Sigmoid colon (tissue), 7 donors: ENCODE results near the gene MAPKAP1. TPM values are rescaled to one million over a fixed set of nuclear protein-coding genes. Genes with fewer than 3 reads are reported as not detected.

ENCODE experiments used
- DNase-seq: peaks from one replicate; pipeline ENCODE4 v3.0.0-alpha.2; 2019
- H3K27ac ChIP-seq, 4 donors: fragments of 200-600 bp; sonication (generic); one replicate each; pipeline ENCODE4 v1.5.1; 2016 to 2019; ENCODE audit warnings: mild to moderate bottlenecking in 1 of 4
- H3K27me3 ChIP-seq, 3 donors: fragments of 200-600 bp; sonication (generic); one replicate each; pipeline ENCODE4 v1.5.1; 2019; ENCODE audit warnings: mild to moderate bottlenecking in 1 of 3
- H3K36me3 ChIP-seq, 4 donors: fragments of 200-600 bp; sonication (generic); one replicate each; pipeline ENCODE4 v1.5.1; 2016 to 2019
- H3K4me1 ChIP-seq, 4 donors: fragments of 200-600 bp; sonication (generic); one replicate each; pipeline ENCODE4 v1.5.1; 2017 to 2019
- H3K4me3 ChIP-seq, 4 donors: fragments of 200-600 bp; sonication (generic); one replicate each; pipeline ENCODE4 v1.5.1; 2017 to 2019; ENCODE audit warnings: mild to moderate bottlenecking in 2 of 4, moderate library complexity in 1 of 4
- H3K9me3 ChIP-seq, 4 donors: fragments of 200-600 bp in 3 of 4; sonication (generic) in 3 of 4; one replicate each; pipeline versions ENCODE4 v1.5.1 to v1.6.1; 2013 to 2019
- EP300 ChIP-seq, 4 donors: sonication (generic); formaldehyde crosslinking; IDR thresholded peaks; one replicate each; pipeline ENCODE4 v1.6.1; 2017; ENCODE audit warnings: antibody characterized with exemption in 4 of 4
- POLR2A ChIP-seq, 2 donors: fragments of 450-650 bp; IDR thresholded peaks; one replicate each; pipeline ENCODE4 v1.6.1; 2016; ENCODE audit warnings: antibody characterized with exemption in 2 of 2, mild to moderate bottlenecking in 2 of 2, moderate library complexity in 2 of 2
- POLR2AphosphoS5 ChIP-seq, 4 donors: sonication (generic); formaldehyde crosslinking; IDR thresholded peaks; one replicate each; pipeline ENCODE4 v1.6.1; 2017; ENCODE audit warnings: antibody characterized with exemption in 4 of 4
- WGBS, 2 donors: extraction: QIAGEN DNeasy Blood & Tissue Kit; methylation state at CpG; one replicate each; pipeline ENCODE4 v1.1.7; 2013; 5-methylcytosine and 5-hydroxymethylcytosine counted together
- intact Hi-C: fragments of 100-400 bp; cut with DNase I; formaldehyde crosslinking; loops from one replicate; pipeline ENCODE4 v1.15.1; 2023
- polyA plus RNA-seq, 3 donors: library from polyadenylated mRNA; stranded (reverse); fragments of 200-250 nt; gene quantifications; one replicate each; pipeline ENCODE4 v1.2.3, GENCODE V29; 2013
- total RNA-seq, 4 donors: library from RNA; depleted of rRNA; stranded (reverse); fragments of >200 nt; gene quantifications; one replicate each; pipeline ENCODE4 v1.1.0, GENCODE V29; 2016
- TF ChIP-seq, protein P1 (sequence below), 4 experiments: fragments of 450-650 bp in 3 of 4; fragments of 200-600 bp in 1 of 4; IDR thresholded peaks; one replicate each; pipeline ENCODE4 v1.5.1; 2016 to 2019; ENCODE audit warnings: antibody characterized with exemption in 4 of 4, mild to moderate bottlenecking in 3 of 4, moderate library complexity in 2 of 4
- donor health status: healthy with polysubstance abuse.
- donor health status: Bipolar disorder and iron deficiency.
- donor health status: healthy.

The MAPKAP1 gene
- total and polyA plus RNA-seq, 7 donors, result 37.2 to 155 (median 84.3) TPM

DNA sequence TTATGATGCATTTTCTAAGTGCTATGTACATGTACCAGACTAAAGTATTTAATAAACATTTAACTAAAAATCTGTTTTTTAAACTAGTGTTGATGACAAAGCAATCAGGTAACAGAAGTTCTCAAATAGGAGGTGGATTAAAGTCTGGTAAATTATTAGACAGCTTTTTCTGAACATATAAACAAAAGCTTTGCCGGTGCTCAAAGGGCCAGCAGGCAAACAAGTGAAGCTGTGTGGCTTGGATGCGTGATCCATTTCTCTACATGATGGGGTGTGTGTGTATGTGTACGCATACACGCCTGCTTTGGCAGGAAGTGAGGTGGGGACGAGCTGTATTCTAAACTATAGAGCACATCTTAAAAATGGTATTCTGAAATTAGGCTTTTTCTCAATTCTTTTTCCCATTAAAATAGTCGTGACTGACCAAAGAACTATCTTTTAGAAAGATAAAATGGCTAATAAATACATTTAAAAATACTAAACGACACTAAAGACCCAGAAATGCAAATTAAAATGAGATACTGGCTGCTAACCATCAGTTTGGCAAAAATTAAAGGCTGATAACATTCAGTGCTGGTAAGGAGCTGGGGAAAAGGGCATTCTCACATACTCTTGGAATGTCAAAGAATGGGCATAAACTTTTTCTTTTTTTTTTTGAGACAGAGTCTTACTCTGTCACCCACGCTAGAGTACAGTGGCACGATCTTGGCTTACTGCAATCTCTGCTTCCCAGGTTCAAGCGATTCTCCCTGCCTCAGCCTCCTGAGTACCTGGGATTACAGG, 174.0 kb downstream of the MAPKAP1 start:
- intact Hi-C loops, result no loop called here
- TF ChIP-seq, protein P1, sequence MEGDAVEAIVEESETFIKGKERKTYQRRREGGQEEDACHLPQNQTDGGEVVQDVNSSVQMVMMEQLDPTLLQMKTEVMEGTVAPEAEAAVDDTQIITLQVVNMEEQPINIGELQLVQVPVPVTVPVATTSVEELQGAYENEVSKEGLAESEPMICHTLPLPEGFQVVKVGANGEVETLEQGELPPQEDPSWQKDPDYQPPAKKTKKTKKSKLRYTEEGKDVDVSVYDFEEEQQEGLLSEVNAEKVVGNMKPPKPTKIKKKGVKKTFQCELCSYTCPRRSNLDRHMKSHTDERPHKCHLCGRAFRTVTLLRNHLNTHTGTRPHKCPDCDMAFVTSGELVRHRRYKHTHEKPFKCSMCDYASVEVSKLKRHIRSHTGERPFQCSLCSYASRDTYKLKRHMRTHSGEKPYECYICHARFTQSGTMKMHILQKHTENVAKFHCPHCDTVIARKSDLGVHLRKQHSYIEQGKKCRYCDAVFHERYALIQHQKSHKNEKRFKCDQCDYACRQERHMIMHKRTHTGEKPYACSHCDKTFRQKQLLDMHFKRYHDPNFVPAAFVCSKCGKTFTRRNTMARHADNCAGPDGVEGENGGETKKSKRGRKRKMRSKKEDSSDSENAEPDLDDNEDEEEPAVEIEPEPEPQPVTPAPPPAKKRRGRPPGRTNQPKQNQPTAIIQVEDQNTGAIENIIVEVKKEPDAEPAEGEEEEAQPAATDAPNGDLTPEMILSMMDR (IDR thresholded peaks at IDR 0.05), result no peak
- no peak for TF ChIP-seq POLR2A (IDR thresholded peaks at IDR 0.05)
- no peak for TF ChIP-seq POLR2AphosphoS5 (IDR thresholded peaks at IDR 0.05)
- no peak for TF ChIP-seq EP300 (IDR thresholded peaks at IDR 0.05)
- no peaks in the 10 kb centered on the region for H3K9me3 ChIP-seq
- H3K4me1 ChIP-seq, result peaks cover 0 to 56% (median 43%) of the 10 kb centered on the region in 4 donors
- no peaks in the 10 kb centered on the region for H3K36me3 ChIP-seq
- H3K27me3 ChIP-seq, result no peaks in the 10 kb centered on the region
- H3K27ac ChIP-seq, result no peak overlapping the region
- DNase-seq, result no peak
- no peak overlapping the region for H3K4me3 ChIP-seq
- WGBS, 2 donors, result 82 to 89% methylated on average over 10 of the region's 10 CpGs

DNA sequence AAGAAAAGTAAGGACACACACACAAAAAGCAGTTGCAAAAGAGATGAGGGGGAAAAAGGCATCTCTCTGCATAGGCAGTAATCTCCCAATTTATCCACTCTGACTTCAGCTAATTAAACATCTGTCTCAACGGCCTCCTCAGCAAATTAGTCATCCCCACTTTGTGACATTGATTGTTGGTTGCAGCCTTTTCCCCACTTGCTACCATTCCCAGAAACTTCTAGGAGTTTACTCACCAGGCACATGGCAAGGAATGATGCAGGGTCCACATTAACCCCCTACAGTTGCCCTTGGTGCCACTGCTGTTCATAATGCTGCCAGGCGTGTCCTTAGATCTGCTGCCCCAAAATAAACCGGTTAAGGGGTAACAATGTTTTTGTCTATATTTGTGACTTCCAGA, 174.6 kb downstream of the MAPKAP1 start:
- Histone ChIP-seq H3K4me1 (peaks cover 0 to 55% (median 42%) of the 10 kb centered on the region in 4 donors), H3K27me3 (no peaks in the 10 kb centered on the region), H3K36me3 (no peaks in the 10 kb centered on the region), H3K9me3 (no peaks in the 10 kb centered on the region), H3K4me3 (no peak overlapping the region), H3K27ac (no peak overlapping the region)
- no peak for DNase-seq
- 83 to 91% methylated on average over 3 of the region's 3 CpGs for WGBS, 2 donors
- intact Hi-C loops, result no loop called here
- TF ChIP-seq POLR2A (IDR thresholded peaks at IDR 0.05) (no peak), POLR2AphosphoS5 (IDR thresholded peaks at IDR 0.05) (no peak), EP300 (IDR thresholded peaks at IDR 0.05) (no peak)
- TF ChIP-seq, protein P1 (IDR thresholded peaks at IDR 0.05), result no peak

DNA sequence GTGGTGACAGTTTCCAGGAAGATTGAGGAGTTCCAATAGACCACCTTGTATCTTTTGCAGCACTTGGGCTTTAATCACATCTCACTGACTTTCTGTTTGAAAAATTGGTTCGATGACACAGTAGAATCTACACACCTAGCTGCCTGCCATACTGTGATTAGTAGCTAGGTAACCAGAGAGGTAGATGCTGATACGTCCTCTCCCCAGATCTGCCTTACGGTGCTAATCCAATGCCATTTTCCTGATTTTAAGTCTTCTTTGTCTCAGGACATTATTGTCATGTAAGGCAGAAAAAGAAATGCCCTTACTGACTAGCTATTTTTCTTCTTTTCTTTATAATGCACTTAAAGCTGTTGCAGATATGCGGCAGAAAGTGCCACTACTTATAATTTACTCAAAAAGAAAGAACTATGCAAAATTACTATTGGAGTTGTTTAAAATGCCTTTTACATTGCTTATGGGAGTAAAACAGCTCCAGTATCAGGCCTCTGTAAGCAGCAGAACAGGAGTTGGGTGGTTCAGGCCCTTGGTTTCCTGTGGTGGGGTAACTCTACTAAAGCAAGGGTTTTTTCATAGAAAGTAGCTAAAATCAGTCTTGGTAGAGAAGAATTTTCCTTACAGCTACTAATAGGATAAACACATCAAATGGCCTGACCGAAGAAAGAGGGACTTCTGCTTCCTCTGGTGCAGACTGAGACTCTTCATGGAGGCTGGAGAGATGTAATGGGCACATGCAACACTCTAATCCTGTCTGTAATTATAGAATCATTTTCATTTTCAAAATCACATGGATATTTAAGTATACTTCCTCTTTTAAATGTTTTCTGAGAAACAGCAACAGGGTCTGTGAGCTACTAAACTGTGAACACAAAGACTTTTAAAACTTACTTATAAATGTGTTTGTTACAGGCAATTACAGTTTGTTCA, 177.2 kb downstream of the MAPKAP1 start:
- no peaks in the 10 kb centered on the region for H3K36me3 ChIP-seq
- no peak overlapping the region for H3K4me3 ChIP-seq
- 82 to 91% methylated on average over 5 of the region's 5 CpGs for WGBS, 2 donors
- H3K27me3 ChIP-seq, result no peaks in the 10 kb centered on the region
- DNase-seq, result no peak
- TF ChIP-seq, protein P1 (IDR thresholded peaks at IDR 0.05), result no peak
- TF ChIP-seq POLR2A (IDR thresholded peaks at IDR 0.05), result no peak
- TF ChIP-seq EP300 (IDR thresholded peaks at IDR 0.05), result no peak
- TF ChIP-seq POLR2AphosphoS5 (IDR thresholded peaks at IDR 0.05), result no peak
- peak overlapping the region in 3 of 4 donors; percentile 10 to 57 (median 34) for H3K27ac ChIP-seq
- H3K4me1 ChIP-seq, result peaks cover 0 to 60% (median 45%) of the 10 kb centered on the region in 4 donors
- H3K9me3 ChIP-seq, result no peaks in the 10 kb centered on the region
- intact Hi-C loops, result no loop called here

DNA sequence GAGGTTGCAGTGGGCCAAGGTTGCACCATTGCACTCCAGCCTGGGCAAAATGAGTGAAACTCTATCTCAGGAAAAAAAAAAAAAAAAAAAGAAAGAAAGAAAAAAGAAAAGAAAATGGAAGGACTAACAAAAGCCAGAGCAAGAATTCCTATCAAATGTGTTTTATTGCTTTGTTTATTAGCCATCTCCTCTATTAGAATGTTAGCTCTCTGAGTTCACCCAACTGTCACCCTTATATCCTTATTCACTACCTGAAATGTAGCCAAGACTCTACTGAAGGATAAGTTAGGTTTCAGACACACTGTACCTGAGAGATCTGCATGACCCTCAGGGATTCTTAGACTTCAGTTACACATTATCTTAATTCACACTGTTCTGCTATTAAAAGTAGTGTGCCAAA, 177.9 kb downstream of the MAPKAP1 start:
- no peaks in the 10 kb centered on the region for H3K9me3 ChIP-seq
- H3K27ac ChIP-seq, result peak overlapping the region in 3 of 4 donors; percentile 10 to 57 (median 34)
- H3K36me3 ChIP-seq, result no peaks in the 10 kb centered on the region
- TF ChIP-seq POLR2AphosphoS5 (IDR thresholded peaks at IDR 0.05), result peak in 2 of 4 donors; percentile 58 to 61
- TF ChIP-seq POLR2A (IDR thresholded peaks at IDR 0.05), result no peak
- TF ChIP-seq, protein P1 (IDR thresholded peaks at IDR 0.05), result no peak
- H3K27me3 ChIP-seq, result no peaks in the 10 kb centered on the region
- H3K4me3 ChIP-seq, result no peak overlapping the region
- intact Hi-C loops, result no loop called here
- H3K4me1 ChIP-seq, result peaks cover 0 to 66% (median 47%) of the 10 kb centered on the region in 4 donors
- no peak for DNase-seq
